ENCODE results near the gene ZNF277. TPM values are rescaled to one million over a fixed set of nuclear protein-coding genes. Genes with fewer than 3 reads are reported as not detected.

ZNF277 gene
- total RNA-seq, 2 experiments from 2014 or later = 14.8 to 15.6 TPM

DNA sequence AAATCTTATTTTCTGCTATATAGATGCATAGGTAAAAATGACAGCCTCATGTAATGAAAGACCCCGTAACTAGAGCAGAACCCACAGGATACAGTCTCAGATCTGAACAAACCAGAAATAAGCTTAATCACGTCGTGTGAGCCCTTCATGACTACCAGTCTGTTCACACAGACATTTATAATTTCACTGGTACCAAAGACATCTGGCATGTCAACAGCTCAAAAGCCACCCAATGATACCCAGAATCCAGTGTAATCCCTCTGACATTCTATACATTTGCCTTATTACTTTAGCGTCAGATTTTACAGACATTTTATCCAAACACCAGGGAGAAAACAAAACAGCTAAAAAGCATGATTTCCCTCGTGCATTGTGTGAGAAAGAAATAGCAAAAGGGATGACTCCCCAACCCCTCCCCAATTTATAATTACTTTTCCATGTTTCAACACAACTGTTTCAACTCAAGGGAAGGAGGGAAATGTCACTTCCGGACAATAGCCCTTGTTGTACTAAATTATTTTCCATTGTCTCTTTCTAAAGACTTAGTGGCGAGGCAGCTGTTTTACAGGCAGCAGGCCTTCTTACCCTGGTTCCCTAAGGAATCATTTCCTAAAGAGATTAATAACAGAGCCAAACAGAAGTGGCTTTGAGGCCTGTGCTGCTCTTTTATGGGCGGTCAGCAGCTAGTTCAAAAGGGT is 33.5 kb upstream of the ZNF277 start:
- POLR2A ChIA-PET = no interaction called here
- ATAC-seq (no peak), DNase-seq (no peak)
- Mint-ChIP-seq H3K9me3 (ENCODE audit: insufficient read depth) (no peaks in the 10 kb centered on the region), H3K36me3 (ENCODE audit: low read depth) (no peaks in the 10 kb centered on the region), H3K27me3 (ENCODE audit: low read depth) (peaks cover 21% of the 10 kb centered on the region), H3K4me3 (no peak overlapping the region), H3K27ac (no peak overlapping the region), H3K4me1 (ENCODE audit: low read depth) (no peaks in the 10 kb centered on the region)
- CTCF ChIA-PET = no interaction called here

DNA sequence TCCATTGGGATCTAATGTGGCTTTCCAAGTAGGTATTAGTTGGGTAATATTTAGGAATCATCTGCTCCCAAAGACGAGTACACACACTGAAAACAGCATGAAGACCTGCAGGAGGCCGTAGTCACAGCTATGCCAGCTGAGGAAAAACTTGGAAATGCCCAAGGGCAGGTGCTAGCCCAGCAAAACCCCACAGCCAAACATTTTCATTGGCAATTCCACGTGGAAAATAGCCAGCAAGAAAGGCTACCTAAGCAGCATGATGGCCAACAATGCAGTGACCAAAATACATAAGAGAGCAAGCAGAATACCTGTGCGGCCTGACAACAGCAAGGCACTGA is 33.0 kb upstream of the ZNF277 start:
- ChIA-PET POLR2A (no interaction called here), CTCF (interaction anchor here (1.0 kb wide), 1 partner anchor 32 kb away, joined by 3 read pairs; no protein-coding TSS in a partner anchor)
- DNase-seq = no peak
- Mint-ChIP-seq H3K4me1 (ENCODE audit: low read depth) (no peaks in the 10 kb centered on the region), H3K27me3 (ENCODE audit: low read depth) (peaks cover 25% of the 10 kb centered on the region), H3K36me3 (ENCODE audit: low read depth) (no peaks in the 10 kb centered on the region), H3K27ac (no peak overlapping the region), H3K9me3 (ENCODE audit: insufficient read depth) (no peaks in the 10 kb centered on the region), H3K4me3 (no peak overlapping the region)
- ATAC-seq = no peak

DNA sequence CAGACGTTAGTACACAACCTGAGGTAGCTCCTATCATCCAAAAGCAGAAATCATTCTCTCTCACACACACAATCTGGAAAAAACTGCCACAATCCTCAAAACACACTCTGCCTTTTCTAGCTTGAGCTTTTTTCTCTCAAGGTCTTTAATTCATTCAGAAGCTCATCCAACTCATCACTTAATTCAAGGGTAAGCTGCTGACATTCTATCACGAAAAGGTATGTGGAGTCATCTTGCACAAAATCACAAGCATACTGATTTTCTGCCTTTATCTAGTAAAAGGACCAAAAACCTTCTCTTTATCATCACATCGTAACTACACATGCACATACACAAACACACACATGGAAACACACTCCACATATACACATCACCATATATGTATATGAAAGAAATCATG is 32.3 kb upstream of the ZNF277 start:
- Mint-ChIP-seq H3K36me3 (ENCODE audit: low read depth) (no peaks in the 10 kb centered on the region), H3K4me3 (no peak overlapping the region), H3K27ac (no peak overlapping the region), H3K27me3 (ENCODE audit: low read depth) (peaks cover 25% of the 10 kb centered on the region), H3K4me1 (ENCODE audit: low read depth) (no peaks in the 10 kb centered on the region), H3K9me3 (ENCODE audit: insufficient read depth) (no peaks in the 10 kb centered on the region)
- DNase-seq = no peak
- no peak for ATAC-seq
- CTCF ChIA-PET = interaction anchor here (1.0 kb wide), 1 partner anchor 31 kb away, joined by 3 read pairs; no protein-coding TSS in a partner anchor
- POLR2A ChIA-PET = no interaction called here

DNA sequence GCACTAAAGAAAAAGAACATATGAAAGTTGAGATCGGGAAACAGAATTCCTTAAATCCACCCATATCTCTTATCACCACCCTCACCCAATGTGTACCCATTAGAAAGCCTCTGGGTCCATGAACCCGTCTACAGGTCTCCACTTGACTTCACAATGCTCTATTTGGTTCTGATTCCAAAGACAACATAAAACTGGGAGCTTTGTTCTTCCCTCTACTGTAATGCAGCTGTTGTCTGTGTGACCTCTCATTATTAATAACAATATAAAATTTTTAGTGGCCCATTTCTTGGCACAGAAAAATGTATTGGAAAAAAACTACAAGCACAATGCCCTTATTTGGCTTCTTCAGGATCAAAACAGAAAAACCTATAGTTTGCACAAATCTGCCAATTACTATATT is 30.3 kb upstream of the ZNF277 start:
- ATAC-seq (no peak), DNase-seq (no peak)
- no peaks in the 10 kb centered on the region for H3K9me3 Mint-ChIP-seq (ENCODE audit: insufficient read depth)
- CTCF ChIA-PET = no interaction called here
- no peak overlapping the region for H3K4me3 Mint-ChIP-seq
- H3K4me1 Mint-ChIP-seq (ENCODE audit: low read depth) = no peaks in the 10 kb centered on the region
- H3K36me3 Mint-ChIP-seq (ENCODE audit: low read depth) = no peaks in the 10 kb centered on the region
- H3K27me3 Mint-ChIP-seq (ENCODE audit: low read depth) = peaks cover 27% of the 10 kb centered on the region
- H3K27ac Mint-ChIP-seq = no peak overlapping the region
- POLR2A ChIA-PET = no interaction called here

DNA sequence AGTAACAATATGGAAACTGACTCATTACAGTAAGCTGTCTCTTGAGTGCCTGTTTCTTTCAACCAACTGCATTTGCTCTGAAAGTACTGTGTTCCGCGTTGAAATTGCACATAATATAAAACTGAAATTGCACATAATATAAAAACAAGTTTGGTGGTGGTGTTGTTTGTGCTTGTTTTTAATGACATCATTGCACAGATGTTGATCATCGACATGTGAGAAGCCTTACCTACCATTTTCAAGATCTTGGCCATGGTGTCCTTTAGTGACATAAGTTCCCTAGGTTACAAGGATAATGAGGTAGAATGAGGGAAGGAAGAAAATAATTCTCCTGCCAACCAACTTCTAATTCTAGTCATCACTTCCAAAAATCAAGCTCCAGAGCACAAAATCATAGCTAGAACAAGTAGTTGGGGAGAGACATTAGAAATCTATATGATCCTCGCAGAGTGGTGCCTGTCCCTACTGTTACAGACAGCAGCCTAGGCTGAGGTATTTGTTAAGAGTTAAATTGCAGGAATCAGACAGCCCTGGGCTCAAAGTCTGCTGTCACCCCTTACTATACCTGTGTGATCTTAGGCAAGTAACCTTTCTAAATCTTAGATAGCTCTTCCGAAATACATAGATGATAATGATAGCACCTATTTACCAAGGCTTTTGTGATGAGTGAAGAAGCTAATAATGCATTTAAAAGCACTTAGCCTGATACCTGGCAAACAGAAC is 29.6 kb upstream of the ZNF277 start:
- no peak for DNase-seq
- ChIA-PET CTCF (no interaction called here), POLR2A (no interaction called here)
- H3K27ac Mint-ChIP-seq = no peak overlapping the region
- no peaks in the 10 kb centered on the region for H3K4me1 Mint-ChIP-seq (ENCODE audit: low read depth)
- peaks cover 27% of the 10 kb centered on the region for H3K27me3 Mint-ChIP-seq (ENCODE audit: low read depth)
- H3K9me3 Mint-ChIP-seq (ENCODE audit: insufficient read depth) = no peaks in the 10 kb centered on the region
- no peaks in the 10 kb centered on the region for H3K36me3 Mint-ChIP-seq (ENCODE audit: low read depth)
- H3K4me3 Mint-ChIP-seq = no peak overlapping the region
- no peak for ATAC-seq

DNA sequence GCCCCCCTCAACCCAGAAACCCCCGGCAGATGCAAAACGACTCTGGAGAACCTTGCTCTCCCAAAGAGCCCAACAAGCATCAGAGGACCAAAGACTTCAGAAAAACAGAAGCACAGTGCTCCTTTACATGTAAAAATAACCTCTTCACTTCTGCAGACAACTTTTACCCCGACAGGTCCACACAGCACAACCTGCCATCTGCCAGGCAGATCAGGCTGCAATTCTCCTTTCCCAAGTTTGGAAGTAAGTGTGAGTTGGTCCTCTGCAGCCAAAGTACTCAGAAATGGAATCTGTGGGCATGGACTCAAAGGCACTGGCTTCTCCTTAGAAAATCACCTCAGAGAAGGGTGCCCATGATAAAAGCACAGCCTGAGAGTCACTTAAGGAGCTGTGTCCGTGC is 26.3 kb upstream of the ZNF277 start:
- POLR2A ChIA-PET = no interaction called here
- H3K4me3 Mint-ChIP-seq = no peak overlapping the region
- DNase-seq (no peak), ATAC-seq (no peak)
- CTCF ChIA-PET = no interaction called here
- H3K27ac Mint-ChIP-seq = no peak overlapping the region
- H3K4me1 Mint-ChIP-seq (ENCODE audit: low read depth) = no peaks in the 10 kb centered on the region
- H3K36me3 Mint-ChIP-seq (ENCODE audit: low read depth) = no peaks in the 10 kb centered on the region
- peaks cover 22% of the 10 kb centered on the region for H3K27me3 Mint-ChIP-seq (ENCODE audit: low read depth)
- H3K9me3 Mint-ChIP-seq (ENCODE audit: insufficient read depth) = no peaks in the 10 kb centered on the region

DNA sequence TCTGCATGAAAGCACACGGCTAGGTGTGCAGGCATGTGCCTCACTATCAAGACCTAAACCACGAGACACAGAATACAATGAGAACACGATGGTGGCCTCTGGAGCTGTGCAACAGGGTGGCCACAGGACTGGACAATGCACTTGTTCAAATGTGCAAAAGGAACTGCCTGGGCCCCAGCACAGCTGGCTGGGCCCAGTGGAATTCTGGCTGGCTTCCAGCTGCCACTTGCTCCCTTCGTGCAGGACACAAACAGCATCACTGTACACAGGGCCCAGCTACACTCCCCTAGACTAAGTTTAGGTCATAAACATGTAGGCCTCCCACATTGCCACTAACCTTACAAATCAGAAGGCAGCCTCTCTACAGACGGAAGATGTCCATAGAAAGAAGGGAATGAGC is 23.7 kb upstream of the ZNF277 start:
- Mint-ChIP-seq H3K4me1 (ENCODE audit: low read depth) (no peaks in the 10 kb centered on the region), H3K27me3 (ENCODE audit: low read depth) (peaks cover 16% of the 10 kb centered on the region), H3K27ac (no peak overlapping the region), H3K36me3 (ENCODE audit: low read depth) (no peaks in the 10 kb centered on the region), H3K4me3 (no peak overlapping the region), H3K9me3 (ENCODE audit: insufficient read depth) (no peaks in the 10 kb centered on the region)
- DNase-seq = no peak
- ATAC-seq = no peak
- ChIA-PET CTCF (no interaction called here), POLR2A (no interaction called here)

DNA sequence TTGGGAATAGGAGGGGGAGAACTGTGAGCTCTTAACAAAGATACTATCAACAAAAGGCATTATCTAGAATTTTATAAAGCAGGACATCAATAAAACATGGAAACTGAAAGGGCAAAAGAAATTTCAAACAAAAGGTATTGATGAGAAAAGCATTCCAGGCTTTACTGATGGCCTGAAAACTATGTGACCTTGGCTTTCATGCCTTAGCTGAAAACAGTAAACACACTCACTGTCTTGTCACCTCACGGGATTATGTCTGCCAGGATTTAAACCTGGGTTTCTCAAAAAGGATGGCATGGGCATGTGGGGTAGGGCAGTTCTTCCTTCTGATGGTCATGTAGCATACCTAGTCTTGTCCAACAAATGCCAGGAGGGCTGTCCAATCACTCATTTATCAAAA is 23.2 kb upstream of the ZNF277 start:
- POLR2A ChIA-PET = no interaction called here
- H3K9me3 Mint-ChIP-seq (ENCODE audit: insufficient read depth) = no peaks in the 10 kb centered on the region
- ATAC-seq (no peak), DNase-seq (no peak)
- H3K27ac Mint-ChIP-seq = no peak overlapping the region
- H3K4me1 Mint-ChIP-seq (ENCODE audit: low read depth) = no peaks in the 10 kb centered on the region
- H3K4me3 Mint-ChIP-seq = no peak overlapping the region
- CTCF ChIA-PET = no interaction called here
- no peaks in the 10 kb centered on the region for H3K36me3 Mint-ChIP-seq (ENCODE audit: low read depth)
- H3K27me3 Mint-ChIP-seq (ENCODE audit: low read depth) = peaks cover 11% of the 10 kb centered on the region

DNA sequence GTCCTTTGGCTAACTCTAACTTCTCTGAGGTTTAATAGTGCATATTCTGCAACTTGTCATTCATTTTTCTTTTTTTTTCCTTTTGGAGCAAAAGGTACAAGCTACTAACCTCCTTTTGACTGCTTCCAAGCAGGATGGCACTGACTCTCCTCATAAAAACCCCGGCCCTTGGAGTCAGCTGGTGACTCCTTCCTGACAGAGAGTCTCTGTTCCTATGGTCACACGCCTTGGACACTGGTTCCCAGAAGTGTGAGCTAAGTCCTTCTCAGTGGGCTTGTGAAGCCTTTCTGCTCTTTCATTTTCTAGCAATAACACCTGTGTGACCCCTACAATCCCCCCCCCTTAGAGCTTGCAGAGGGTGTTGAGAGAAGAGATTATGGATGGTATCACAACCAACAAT is 22.0 kb upstream of the ZNF277 start:
- DNase-seq (no peak), ATAC-seq (no peak)
- POLR2A ChIA-PET = no interaction called here
- Mint-ChIP-seq H3K9me3 (ENCODE audit: insufficient read depth) (no peaks in the 10 kb centered on the region), H3K4me3 (no peak overlapping the region), H3K4me1 (ENCODE audit: low read depth) (no peaks in the 10 kb centered on the region), H3K36me3 (ENCODE audit: low read depth) (no peaks in the 10 kb centered on the region), H3K27ac (no peak overlapping the region), H3K27me3 (ENCODE audit: low read depth) (peaks cover 12% of the 10 kb centered on the region)
- CTCF ChIA-PET = no interaction called here

DNA sequence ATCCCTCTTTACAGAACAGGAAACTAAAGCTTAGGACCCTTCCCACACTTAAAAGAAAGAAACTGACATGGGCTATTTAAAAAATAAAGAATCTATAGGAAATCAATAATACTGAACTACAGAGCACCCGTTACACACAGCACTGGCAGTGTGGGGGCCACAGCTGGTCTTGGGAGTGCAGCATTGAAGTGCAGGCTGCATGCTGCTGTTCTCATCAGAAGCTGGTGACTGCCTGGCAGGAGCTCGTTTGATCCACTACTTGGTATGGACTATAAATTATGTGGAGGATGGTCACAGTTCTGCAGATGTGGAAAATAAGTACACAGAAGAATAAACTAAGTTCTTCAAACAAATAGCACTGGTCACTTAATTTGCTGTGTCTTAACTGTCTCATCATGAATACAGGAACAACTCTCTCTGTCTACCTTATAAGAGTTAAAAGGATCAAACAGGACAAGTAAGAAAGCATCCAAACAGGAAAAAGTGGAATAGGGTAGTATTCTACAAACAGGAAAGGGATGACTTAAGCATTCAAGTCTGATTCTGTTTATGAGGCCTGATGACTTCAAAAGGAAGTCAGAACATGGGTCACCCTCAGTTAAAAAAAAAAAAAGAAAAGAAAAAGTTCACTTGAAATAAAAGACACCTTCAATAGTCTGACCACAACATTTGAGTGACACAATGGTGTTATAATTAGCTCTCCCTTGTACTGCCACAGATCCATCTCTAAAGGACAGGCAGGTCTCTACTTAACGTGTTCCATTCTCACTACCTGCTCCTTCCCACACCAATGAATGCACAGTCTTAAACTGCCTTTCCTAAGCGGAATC is 21.3 kb upstream of the ZNF277 start:
- ATAC-seq = no peak
- POLR2A ChIA-PET = no interaction called here

DNA sequence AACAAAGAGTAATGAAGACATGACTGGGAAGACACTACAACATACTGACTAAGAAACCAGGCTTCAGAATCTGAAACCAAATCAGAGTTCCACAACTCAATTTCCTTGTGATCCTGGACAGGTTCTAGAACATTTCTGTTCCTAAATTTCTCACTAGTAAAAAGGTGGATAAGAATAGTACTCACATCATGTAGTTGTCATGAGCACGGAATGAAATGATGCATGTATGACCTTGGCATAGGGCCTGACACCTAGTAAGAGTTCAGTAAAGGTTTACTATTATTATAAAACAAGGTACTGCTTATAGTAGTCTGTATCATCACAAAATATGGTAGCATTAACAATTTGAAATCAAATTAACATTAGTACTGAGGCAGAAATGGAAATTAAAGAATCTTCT is 20.2 kb upstream of the ZNF277 start:
- POLR2A ChIA-PET = no interaction called here
- ATAC-seq (no peak), DNase-seq (no peak)
- H3K4me3 Mint-ChIP-seq = no peak overlapping the region
- no peaks in the 10 kb centered on the region for H3K36me3 Mint-ChIP-seq (ENCODE audit: low read depth)
- H3K9me3 Mint-ChIP-seq (ENCODE audit: insufficient read depth) = no peaks in the 10 kb centered on the region
- H3K27ac Mint-ChIP-seq = no peak overlapping the region
- CTCF ChIA-PET = no interaction called here
- H3K4me1 Mint-ChIP-seq (ENCODE audit: low read depth) = no peaks in the 10 kb centered on the region
- H3K27me3 Mint-ChIP-seq (ENCODE audit: low read depth) = peaks cover 16% of the 10 kb centered on the region

More for the DNA sequence above, 21.3 kb upstream of the ZNF277 start:
- CTCF ChIA-PET = no interaction called here
- Mint-ChIP-seq H3K36me3 (ENCODE audit: low read depth) (no peaks in the 10 kb centered on the region), H3K4me3 (no peak overlapping the region), H3K4me1 (ENCODE audit: low read depth) (no peaks in the 10 kb centered on the region), H3K9me3 (ENCODE audit: insufficient read depth) (no peaks in the 10 kb centered on the region), H3K27me3 (ENCODE audit: low read depth) (peaks cover 12% of the 10 kb centered on the region), H3K27ac (no peak overlapping the region)
- no peak for DNase-seq

DNA sequence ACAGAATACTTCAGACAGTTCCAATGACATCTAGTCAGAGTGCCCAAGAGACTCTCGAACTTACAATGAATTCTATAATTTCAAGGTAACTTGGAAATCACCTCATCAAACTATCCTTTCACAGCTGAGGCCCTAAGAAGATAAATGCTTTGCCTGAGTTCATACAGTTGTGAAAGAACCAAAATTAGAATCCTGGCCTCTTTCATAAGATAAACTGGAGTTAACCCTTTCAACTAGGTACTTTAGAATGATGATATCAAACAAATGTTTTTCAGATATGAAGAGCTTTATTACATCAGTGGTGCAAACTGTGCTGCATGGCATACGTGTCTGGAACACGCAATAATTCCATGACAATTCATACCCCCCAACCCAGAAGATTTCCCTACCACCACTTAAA is 18.2 kb upstream of the ZNF277 start:
- DNase-seq (no peak), ATAC-seq (no peak)
- H3K4me3 Mint-ChIP-seq = no peak overlapping the region
- H3K36me3 Mint-ChIP-seq (ENCODE audit: low read depth) = no peaks in the 10 kb centered on the region
- H3K9me3 Mint-ChIP-seq (ENCODE audit: insufficient read depth) = no peaks in the 10 kb centered on the region
- CTCF ChIA-PET = no interaction called here
- POLR2A ChIA-PET = no interaction called here
- peaks cover 23% of the 10 kb centered on the region for H3K27me3 Mint-ChIP-seq (ENCODE audit: low read depth)
- H3K4me1 Mint-ChIP-seq (ENCODE audit: low read depth) = no peaks in the 10 kb centered on the region
- H3K27ac Mint-ChIP-seq = no peak overlapping the region

All from activated CD8-positive, alpha-beta T cell treated with anti-CD3 and anti-CD28 coated beads, Interleukin-2, amount 10 ng/mL, durations not matched to agents 7 days and 5 days (primary cell).